Frontal cortex (tissue), 4 donors: ENCODE results near the gene EPHA4. TPM values are rescaled to one million over a fixed set of nuclear protein-coding genes. Genes with fewer than 3 reads are reported as not detected.

Experiments used
- DNase-seq, 2 donors: peaks; one replicate each; pipeline ENCODE4 v3.0.0; 2012; ENCODE audit warnings: low spot score in 2 of 2
- FAIRE-seq: peaks from 2 replicates; lab custom pipeline; 2012; peaks lifted over from hg19 to GRCh38; lab: Jason Lieb, UNC
- total RNA-seq: library from RNA; depleted of rRNA; stranded (reverse); fragments of >200 nt; gene quantifications from one replicate; pipeline ENCODE4 v1.2.3, GENCODE V29; 2014
- donor health status: control.
- donor health status: control.
- donor health status: control.

EPHA4 gene
- total RNA-seq = 158 TPM

DNA sequence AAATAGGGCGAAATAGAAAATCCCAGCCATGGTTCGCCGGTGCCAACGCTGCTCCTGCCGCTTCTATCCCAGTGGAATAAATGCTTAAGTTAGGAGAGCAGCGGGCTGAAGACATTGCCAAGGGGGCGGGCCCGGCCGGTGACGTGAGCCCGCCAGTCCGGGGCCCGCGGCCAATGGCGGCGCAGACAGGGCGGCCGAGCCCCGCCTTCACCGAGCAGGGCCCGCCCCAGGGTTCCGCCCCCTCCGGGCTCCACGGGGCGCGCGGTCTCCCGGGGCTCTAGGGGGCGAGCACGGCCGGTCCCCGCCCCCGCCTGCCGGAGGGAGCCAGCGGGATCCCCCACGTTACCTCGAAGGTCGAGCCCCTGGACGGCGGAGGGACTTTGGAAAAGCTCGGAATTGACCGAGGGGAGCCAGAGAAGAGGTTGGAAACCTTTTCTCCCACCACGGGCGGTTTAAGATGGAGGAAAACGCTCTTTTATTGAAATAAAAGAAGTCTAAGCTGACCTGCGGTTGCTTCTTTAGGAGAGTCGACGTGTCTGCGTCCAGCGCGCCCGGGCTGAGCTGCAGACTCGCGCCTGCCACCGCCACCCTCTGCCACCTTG is at the start of gene EPHA4:
TSS of gene EPHA4 (minus strand) at position 86 of the 602 bp plus-strand sequence. CDS start at position 30, 56 bp downstream.
- FAIRE-seq (no peak), DNase-seq (peak; percentile 93 to 95)

- DNase-seq (no peak), FAIRE-seq (no peak)
Observed at GRCh38 chr2:221618007-221618406, 45.9 kb upstream of the EPHA4 start.

DNA sequence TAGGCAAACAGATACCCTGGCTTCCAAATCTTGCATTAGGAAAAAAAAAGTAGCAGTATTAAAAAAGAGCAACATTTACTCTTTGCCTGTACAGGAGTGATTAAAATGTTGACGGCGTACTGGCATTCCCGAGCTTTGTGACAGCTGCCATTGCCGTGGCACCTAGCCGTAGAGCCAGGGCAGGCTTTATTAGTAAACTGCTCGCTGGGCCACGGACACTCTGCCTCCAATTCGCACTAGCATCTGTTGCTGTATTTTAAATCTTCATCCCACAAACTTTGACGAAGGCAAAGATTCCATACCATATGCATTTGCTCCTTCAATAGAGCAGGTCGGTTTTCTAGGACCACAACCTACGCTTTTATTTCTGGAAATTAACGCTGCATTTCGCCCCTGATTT is 44.5 kb upstream of the EPHA4 start:
- FAIRE-seq = no peak
- DNase-seq = no peak

GRCh38 chr2:221614274-221614673 is 42.2 kb upstream of the EPHA4 start:
- DNase-seq = no peak
- no peak for FAIRE-seq

GRCh38 chr2:221612800-221613199 is 40.7 kb upstream of the EPHA4 start:
- no peak for FAIRE-seq
- DNase-seq = no peak

DNA sequence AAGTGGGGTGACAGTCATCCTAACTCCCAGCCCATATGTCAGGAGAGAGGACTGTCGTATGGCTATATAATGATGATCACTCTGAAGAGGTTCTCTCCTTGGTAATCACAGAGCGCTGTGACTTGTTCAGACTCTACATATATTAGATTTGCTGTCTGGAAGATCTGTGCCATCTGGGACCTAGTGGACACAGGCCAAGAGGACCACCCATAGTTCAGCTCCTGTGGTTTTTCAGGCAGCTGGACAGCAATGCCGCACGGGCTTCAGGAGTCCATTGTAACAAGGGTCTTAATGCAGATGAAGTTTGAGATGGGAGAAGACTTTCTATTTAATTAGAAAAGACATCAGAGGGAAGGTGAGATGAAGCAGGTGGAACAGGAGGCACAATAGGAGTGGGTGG is 40.1 kb upstream of the EPHA4 start:
- no peak for DNase-seq
- FAIRE-seq = no peak

- no peak for FAIRE-seq
- DNase-seq = no peak
Observed at GRCh38 chr2:221610675-221611074, 38.6 kb upstream of the EPHA4 start.

GRCh38 chr2:221610255-221610654 is 38.2 kb upstream of the EPHA4 start:
- DNase-seq (no peak), FAIRE-seq (no peak)

DNA sequence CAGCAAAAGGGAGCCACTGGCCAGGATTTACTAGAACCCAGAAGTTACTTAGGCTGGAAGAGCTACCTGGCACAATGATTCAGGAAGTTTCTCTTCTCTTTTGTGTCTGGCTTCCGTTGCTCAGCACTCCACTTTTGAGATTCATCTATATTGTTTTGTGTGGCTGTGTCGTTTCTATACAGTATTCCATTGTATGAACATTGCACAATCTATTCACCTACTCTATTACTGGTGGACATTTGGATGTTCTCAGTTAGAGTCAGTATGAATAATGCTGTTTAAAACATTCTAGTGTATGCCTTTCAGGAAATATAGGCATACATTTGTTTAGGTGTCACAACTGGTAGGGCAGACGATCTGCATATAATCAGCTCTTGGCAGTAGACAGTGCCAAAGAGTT is 36.3 kb upstream of the EPHA4 start:
- FAIRE-seq (no peak), DNase-seq (no peak)

- no peak for DNase-seq
- FAIRE-seq = no peak
Observed at GRCh38 chr2:221606424-221606823, 34.3 kb upstream of the EPHA4 start.

DNA sequence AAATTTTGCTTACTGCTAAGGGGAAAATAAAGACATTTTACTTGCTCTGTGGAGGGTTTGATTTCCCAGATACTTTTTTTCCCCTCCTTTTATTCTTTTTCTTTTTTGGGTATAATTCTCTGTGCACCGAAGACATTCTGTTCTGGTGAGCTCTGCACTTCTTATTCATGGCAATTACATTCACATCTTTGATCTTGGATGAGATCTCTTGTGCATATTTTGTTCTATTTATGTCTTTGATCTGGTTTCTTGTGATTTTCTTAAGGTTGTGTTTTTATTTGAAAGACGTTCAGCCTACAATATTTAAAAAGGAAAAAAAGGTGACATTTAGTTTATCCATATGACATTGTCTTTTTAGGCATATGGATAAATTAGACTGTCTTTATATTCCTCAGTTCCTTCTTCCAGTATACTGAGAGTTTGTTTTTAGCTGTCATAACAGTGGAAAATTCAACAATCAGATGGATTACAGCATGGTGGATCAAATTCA is 33.7 kb upstream of the EPHA4 start:
- DNase-seq = no peak
- FAIRE-seq = no peak

DNA sequence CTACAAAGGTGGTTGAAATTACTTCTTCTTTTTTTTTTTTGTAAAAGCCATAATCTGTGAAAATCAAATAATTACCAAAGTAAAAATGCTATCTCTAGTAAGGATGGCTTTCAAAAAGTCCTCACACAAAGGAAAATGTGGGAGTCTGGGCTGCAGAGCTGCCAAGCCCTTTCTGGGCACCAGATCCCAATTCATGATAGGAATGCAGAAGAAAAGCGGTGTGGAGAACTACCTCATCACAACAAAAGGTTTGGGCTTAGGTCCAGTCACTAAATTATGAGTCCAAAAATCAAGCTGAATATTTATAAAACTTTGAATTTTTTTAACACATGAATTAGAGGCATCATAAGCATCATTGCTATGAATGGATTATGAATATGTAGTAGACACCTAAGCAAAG is 30.8 kb upstream of the EPHA4 start:
- FAIRE-seq (no peak), DNase-seq (peak in 1 of 2 donors; percentile 4)

GRCh38 chr2:221601376-221601775 is 29.3 kb upstream of the EPHA4 start:
- FAIRE-seq (no peak), DNase-seq (no peak)

DNA sequence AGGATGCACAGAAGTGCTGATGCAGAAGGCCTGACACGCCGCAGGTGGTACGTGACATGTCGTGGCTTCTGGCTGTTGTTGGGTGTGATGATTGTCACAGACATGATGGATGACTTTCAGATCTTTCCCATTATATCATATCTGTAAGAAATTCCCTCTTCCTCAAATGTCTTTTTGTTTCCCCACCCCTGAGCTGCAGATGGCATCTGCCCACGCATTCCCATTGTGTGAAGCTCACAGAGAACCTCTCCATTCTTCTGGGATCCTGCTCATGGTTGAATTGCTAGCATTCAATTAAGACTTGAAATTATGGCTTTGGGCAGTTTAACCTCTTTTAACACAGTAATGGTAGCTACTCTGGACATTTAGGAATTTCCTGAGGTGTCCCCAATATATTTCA is 28.3 kb upstream of the EPHA4 start:
- no peak for DNase-seq
- FAIRE-seq = no peak

- no peak for DNase-seq
- no peak for FAIRE-seq
Observed at GRCh38 chr2:221596192-221596591, 24.1 kb upstream of the EPHA4 start.

DNA sequence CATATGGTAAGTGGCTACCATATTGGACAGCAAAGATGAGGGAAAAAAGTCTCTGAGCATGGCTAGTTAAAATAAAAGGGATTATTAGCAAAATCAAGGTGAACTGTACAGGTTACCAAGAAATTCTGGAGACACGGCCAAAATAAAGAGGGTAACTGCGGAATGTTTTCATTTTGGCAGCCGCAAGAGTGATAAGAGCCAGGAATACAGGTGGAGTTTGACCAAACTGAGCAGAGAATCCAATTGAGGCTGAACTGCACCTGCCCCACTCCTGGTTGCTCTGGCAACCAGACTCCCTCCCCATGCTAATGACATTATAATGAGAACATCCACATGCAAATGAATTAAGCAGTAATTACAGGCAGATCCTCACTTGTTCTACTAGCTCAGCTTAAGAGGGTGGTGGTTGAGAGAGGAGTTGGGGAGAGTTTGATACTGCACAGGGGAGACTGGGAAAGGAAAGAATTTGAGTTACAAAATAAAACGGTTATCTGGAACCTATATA is 18.8 kb upstream of the EPHA4 start:
- FAIRE-seq (no peak), DNase-seq (no peak)

- no peak for DNase-seq
- FAIRE-seq = no peak
Observed at GRCh38 chr2:221589696-221590095, 17.6 kb upstream of the EPHA4 start.

DNA sequence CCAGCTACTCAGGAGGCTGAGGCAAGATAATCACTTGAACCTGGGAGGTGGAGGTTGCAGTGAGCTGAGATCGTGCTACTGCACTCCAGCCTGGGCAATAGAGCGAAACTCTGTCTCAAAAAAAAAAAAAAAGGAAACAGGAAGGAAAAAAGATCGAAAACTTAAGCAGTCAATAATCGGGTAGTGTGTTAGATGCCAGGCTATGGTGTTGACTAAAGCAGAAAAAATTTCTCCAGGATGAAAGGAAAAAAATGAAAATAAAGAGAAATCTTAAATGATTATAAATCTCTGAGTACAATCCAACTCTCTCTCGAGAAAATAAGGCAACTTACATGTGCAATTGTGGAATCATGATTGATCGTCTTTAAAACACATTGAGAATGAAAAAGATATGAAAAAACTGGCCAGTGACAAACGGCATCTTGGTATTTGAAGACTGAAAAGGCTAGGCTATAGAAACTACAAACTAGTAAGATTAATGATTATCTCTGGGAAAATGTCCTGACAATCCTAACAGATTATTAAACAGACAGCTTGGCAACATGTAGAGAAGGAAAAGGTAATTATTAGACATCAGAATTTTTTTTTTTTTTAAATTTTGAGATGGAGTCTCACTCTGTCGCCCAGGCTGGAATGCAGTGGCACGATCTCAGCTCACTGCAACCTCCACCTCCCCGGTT is 16.3 kb upstream of the EPHA4 start:
- no peak for FAIRE-seq
- DNase-seq = no peak

GRCh38 chr2:221581986-221582385 is 9.9 kb upstream of the EPHA4 start:
- FAIRE-seq = no peak
- no peak for DNase-seq

DNA sequence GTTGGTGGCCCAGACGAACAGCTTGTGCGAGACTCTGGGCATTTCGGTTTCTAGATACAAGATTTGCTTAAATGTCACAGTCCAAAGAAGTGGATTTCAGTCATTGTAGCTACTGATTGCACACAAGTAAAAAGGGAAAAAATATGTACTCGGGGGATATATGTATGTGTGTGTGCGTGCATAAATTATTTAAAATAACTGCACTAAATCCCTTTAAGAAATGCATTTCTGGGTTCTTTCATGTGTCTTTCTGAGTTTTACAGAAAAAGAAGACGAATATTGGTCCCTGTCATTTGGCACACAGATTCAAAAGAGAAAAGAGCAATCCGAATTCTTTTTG is 2.1 kb upstream of the EPHA4 start:
- no peak for FAIRE-seq
- DNase-seq = no peak

GRCh38 chr2:221573430-221574230 is 1.5 kb upstream of the EPHA4 start:
- FAIRE-seq (no peak), DNase-seq (peak; percentile 79 to 81)
